T1000 (cell line): Measurements from ENCODE around the gene RANGAP1.

Experiments used
- DNase-seq: peaks from one replicate; lab custom pipeline; 2025; ENCODE audit warnings: mixed read lengths; lab: John Stamatoyannopoulos, UW

Gene RANGAP1

DNA sequence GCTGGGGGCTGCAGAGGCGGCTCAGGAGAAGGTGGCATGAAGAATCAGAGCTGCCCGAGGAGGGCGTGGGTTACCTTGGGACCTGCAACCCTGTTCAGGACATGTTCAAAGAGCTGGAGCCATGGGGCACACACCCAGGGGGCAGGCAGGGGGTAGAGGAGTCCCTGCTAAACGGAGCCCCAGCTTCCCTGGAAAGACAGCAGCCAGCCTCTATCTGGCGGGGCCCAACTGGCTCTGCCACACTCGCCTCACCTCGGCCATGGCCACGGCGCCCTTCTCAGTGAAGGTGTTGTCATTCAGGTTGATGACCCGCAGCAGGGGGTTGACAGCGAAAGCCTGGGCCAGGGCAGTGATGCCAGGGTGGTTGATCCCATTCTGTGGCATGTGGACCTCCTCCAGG, 28.3 kb downstream of the RANGAP1 start:
- no peak for DNase-seq

DNA sequence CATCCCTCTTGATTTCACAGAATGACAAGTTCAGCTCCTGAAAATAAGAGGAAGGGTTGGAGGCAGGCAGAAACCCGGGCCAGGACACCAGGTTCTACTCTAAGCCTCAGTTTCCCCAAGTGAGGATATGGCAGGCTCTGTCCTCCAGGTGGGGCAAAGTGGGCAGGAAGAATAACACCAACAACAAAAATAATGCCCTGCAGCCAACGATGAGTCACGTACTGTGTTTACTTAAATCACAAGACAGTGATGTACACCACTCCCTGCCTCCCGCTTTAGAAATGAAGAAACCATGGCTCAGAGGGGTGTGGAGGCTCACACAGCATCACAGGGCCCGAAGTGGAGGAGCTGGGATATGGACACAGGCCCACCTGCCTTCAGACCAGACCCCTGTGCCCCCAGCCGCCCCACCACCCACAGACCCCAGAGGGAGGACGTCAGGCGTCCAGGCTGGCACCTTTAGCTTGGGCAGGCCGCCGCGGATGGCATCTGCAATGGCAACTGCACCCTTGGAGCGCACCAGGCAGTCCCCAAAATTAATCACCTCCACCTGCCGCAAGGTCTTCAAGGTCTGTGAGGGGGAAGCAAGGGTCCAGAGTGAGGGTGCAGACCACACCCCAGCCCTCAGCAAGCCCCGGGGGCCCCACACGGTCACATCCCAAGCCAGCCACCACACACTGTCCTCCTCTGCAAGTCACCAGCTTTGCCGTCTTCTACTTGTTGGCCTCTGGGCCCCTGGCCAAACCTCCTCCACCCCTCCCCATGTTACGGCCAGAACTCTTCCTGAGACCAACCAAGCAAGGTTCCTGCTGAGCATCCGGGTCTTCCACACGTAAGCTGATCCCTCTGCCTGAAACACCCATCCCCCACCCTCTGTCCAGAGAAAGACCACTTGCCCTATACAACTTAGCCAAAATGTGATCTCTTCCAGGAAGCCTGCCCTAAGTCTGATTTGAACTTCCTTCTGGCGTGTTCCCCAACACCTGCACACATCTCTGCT, 29.4 kb downstream of the RANGAP1 start:
- peak; percentile 52 for DNase-seq

DNA sequence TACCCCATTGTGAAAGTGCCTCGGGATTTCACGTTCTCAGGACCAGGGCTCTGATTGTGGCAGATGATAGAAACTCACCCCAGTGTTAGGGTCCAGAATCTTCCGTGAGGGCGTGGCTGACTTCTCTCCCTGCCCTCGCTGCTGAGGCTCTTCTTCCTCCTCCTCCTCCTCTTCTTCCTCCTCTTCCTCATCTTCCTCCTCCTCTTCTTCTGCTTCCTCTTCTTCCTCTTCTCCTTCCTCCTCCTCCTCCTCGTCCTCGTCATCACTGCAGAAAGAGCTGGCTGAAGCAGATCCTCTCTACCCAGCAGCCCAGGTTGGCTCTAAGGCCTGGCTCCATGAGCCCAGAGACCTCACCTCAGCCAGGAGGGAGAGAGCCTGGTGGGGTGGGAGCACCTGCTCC, 31.8 kb downstream of the RANGAP1 start:
- no peak for DNase-seq

DNA sequence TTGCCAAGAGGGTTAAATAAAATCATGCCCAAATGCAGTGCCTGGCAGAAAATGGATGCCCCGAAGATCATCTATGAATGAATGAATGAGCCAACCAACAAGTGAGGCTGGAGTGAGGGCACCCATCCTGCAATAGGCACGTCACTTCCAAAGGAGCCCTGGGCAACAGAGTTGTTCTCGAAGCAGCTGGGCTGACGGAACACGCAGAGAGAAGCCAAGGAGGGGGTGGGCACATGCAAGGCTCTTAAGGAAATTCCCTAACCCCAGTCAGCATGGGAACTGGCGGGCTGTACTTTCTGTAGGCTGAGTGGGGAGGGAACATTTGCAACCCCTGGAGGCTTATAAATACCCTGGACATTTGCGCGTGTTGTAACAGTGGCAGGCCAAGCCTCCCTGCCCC, 33.6 kb downstream of the RANGAP1 start:
- DNase-seq = no peak

DNA sequence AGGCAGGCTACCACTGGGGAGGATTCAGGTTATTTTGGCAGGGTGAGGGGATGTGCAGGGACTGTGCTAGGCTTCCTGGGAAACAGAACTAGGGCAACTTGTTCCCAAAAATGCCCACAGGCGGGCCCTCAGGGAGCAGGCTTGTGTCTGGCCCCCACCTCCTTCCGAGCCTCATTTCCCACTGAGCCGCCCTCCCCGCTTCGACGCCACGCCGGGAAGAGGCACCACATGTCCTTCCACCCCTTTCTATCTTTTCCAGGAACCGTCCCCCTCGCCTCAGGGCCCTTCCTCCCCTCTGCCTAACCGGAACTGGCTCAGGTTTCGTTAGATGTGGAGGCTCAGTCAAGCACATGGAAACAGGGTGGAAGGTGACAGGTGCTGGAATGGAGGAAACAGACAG, 35.9 kb downstream of the RANGAP1 start:
- DNase-seq = no peak

DNA sequence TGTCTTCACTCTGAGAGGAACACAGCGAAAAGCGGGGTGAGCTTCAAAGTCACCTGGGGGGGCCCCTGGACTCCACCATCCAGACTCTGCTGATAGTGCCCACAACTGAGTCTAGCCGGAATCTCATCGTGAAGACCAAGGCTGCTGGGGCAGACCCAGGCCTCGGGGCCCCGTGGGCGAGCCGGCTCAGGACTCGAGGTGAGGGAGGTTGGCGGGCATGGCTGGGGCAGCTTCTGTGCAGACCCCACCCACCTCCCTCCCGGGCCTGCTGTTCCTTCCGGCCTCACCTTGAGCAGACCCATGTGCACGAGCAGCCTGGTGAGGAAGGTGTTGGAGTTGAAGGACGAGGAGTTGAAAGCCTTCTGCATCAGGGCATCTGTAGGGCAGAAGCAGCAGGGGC, 36.5 kb downstream of the RANGAP1 start:
- DNase-seq = no peak

DNA sequence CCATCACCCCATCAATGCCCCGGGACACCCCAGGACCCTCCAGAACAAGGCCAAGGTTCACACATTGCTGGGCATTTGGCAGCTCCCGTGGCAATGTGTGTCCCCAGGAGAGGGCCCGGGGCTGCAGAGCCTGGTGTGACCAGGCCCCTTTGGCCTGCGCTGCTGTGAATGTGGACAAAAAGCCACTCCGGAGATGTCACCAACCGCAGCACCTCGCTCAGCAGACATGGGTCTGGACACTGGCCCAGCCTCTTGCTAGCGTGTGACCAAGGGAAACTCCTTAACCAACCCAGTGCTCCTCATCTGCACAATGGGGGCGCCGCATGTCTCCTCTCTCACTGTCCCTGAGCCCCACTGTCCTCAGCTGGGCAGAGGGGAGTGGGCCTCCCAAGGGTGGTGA, 37.2 kb downstream of the RANGAP1 start:
- no peak for DNase-seq

DNA sequence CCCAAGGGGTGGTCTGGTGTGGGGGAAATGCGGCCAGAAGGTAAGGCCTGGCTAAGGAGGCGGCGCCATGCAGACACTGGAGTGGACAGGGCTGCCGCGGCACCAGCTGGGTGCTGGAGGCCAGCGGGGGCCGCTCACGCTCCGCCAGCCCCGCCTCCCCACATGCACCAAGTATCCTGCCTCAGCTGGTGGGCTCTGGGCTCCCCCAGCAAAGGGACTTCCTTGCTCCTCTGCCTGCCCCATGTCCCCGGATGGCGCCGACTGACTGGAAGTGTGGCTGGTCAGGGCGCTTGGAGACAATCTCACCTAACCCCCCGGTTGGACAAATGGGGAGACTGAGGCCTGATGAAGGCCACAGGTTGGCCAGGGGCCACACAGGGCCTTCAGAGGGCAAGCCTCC, 37.7 kb downstream of the RANGAP1 start:
- no peak for DNase-seq

DNA sequence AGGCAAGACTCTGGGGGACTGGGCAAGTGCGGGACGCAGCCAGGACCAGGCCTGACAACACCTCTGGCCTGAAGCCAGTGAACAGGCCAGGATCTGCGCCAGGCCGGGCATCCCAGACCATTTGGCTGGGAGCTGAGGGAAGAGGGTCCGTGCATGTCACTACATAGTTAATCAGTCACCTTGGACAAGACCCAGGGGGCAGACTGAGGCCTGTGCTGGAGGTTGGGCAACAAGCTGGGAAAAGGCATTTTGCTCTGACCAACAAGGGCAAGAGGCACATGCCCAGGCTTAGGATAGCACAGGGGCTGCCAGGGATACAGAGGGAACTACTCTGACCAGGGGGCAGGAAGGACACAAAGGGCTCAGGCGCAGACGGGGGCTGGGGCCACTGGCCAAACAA, 38.3 kb downstream of the RANGAP1 start:
- DNase-seq = no peak

DNA sequence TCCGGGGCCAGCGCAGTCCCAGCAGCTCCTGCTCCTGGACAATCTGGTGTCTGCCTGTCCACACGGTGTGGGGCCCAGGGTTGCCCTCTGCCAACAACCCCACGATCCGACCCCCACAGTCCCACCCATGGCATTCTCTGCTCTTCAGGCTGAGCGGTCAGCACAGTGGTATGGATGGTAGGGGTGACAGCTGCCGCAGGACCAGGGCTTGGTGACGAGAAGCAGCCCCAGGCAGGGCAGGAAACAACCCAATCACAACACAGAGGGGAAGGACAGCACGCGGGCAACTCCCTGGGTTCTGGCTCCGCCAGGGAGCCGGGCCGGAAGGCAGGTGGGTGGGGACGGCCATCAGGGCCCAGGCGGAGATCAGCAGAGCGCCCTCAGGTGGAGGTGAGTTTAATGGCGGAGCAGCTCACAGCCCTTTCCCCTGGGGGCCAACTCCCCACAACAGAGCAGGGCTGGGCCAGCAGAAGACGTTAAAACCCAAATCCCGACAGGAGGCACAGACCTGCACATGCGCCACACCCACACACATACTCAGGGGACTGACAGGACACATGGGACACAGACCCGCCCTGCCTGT, 40.0 kb downstream of the RANGAP1 start:
- DNase-seq = no peak

DNA sequence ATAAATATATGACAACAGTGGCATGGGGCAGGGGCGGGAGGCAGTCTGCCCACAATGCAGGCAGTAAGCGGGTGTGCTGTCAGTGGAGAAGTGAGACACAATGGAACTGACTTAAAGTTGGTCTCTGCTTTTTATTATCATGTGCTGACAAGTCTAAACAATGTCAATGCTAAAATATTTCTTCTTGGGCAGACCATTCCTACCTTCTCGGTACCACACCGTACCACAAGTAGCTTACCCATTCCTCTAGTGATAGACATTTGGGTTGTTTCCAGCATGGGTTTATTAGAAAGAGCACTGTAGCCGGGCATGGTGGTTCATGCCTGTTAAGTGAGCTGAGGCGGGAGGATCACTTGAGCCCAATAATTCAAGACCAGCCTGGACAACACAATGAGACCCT, 42.6 kb downstream of the RANGAP1 start:
- no peak for DNase-seq

DNA sequence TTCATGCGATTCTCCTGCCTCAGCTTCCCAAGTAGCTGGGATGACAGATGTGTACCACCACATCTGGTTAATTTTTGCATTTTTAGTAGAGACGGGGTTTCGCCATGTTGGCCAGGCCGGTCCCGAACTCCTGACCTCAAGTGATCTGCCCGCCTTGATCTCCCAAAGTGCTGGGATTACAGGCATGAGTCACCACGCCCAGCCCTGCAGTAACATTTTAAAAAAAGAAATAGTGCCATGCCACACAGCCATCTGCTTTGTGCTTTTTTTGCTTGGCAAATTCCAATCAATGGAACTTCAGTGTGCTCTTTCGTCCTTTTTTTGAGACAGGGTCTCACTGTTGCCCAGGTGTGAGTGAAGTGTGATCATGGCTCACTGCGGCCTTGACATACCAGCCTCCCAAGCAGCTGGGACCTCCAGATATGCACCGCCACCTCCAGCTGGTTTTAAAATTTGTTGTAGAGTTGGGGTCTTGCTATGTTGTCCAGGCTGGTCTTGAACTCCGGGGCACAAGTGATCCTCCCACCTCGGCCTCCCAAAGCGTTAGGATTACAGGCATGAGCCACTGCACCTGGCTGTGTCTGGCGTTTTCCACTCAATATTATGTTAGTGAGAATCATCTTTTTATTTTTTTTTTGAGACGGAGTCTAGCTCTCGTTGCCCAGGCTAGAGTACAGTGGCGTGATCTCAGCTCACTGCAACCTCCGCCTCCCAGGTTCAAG, 43.4 kb downstream of the RANGAP1 start:
- DNase-seq = no peak

DNA sequence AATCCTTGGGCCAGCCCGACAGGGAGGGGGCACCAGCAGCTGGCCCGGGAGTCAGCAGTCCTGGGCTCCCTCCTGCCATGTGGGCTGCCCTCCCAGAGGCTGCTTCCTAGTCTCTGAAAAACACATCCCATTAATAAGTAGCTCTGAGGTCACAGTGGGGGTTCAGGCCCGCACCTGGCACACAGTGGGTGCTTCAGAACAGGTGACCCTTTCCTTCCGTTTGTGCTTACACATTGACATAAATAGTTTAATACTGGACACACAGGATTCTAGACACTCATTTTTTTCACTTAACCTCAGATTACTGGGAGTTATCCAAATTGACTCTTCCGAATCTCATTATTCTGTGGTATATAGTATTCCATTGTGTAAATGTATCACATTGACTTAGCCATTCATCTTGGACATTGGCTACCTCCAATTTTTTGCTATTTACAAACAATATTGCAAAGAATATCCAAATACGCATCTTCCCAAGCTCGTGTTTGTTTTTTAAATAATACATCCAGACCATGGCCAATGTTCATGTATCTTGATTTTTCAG, 44.8 kb downstream of the RANGAP1 start:
- no peak for DNase-seq

DNA sequence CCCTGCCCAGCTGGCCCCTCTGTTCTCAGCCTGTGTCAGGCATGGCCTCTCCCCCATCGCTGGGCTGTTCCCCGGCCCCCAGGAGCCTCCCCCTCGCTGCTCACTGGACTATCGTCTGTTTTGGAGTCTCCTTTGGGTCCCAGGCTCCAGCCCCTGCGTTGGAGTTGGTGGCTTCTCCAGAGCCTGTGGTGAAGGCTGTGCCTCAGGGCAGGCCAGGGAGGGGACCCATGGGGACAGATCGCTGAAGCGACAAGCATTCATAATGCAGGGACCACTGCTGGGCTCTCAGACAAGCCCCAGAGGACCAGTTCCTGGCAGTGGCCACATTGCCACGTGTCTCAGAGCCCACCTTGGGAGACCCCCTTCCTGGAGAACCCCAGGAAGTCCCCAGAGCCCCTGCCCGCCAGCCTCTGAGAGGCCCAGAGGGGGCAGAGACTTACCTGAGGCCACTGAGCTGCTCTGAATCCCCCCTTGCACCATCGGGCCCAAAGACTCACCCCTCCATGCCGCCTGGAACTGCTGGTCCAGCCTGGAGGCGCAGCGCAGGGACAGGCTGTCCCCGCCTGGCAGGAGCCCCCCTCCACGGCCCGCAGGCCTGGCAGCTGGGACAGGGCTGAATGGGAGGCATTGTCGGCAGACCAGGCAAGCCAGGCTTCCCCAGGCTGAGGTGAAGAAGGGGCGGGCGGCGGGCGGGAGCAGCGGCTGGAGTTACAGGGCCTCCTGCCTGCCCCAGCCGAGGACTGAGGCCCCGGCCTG, 45.4 kb downstream of the RANGAP1 start, which contains the start of gene CHADL:
Gene CHADL (minus strand): TSS at position 555 of the 756 bp plus-strand sequence. CDS start 50 bp downstream, at position 505.
- DNase-seq = no peak

DNA sequence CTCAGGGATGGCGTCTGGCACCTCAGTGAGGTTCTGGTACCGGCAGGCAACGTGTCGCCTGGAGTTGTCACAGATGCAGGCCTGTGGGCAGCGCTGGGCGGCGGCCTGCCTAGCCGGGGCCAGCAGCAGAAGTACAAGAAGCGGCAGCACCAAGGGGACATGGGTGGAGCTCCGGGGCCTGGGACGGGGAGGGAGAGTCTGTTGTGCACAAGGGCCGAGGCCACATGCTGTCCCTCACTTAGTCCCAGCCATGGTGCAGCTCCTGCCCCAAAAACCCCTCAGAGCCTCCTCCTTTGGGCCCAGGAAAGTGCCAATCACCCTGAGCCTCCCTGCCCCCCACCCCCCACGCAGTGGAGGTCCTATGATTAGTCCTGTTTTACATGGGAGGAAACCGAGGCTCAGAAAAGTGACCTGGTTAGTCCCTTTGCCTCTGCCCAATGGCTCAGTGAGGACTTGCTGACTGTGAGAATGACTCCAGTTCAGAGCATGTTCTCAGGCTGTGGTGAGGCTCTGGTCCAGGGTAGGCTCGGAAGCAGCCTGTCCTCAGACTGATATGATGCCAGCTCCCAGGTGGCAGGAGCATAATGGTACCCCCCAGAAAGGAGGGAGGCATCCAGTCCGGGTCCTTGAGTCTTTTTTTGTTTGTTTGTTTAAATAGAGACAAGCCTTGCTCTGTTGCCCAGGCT, 46.4 kb downstream of the RANGAP1 start:
- DNase-seq = no peak

DNA sequence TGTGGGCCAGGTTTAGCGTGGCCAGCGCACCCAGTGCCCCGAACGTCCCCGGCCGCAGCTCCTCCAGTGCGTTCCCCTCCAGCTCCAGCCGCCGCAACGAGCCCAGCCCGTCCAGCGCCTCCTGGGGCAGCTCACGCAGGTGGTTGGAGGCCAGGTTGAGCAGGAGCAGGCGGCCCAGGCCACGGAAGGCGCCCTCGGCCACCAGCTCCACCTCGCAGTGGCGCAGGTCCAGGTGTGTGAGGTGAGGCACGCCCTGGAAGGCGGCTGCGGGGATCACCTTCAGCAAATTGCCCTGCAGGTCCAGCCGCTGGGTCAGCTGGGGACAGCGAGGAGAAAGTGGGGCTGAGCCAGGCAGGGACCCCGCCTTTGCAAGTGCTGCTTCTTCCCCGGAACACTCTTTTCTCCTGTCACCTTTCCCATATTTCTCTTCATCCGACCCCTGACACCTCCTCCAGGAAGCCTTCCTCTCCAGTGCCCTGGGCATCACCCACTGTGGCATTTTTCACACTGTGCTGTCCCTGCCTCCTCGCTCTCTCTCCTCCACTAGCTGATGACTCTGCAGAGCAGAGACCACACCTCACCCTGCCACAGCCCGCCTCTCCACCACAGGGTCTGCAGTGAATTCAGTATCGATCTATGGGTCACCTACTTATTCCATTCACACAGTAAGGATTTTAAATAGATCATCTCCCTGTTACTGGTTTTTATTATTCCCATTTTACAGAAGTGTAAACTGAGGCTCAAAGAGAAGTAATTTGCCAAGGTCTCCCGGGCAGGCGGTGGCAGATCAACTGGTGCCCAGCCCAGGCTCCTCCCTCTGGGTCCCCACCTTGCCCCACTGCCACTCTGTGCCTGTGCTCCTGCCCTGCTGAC, 47.2 kb downstream of the RANGAP1 start:
- no peak for DNase-seq

DNA sequence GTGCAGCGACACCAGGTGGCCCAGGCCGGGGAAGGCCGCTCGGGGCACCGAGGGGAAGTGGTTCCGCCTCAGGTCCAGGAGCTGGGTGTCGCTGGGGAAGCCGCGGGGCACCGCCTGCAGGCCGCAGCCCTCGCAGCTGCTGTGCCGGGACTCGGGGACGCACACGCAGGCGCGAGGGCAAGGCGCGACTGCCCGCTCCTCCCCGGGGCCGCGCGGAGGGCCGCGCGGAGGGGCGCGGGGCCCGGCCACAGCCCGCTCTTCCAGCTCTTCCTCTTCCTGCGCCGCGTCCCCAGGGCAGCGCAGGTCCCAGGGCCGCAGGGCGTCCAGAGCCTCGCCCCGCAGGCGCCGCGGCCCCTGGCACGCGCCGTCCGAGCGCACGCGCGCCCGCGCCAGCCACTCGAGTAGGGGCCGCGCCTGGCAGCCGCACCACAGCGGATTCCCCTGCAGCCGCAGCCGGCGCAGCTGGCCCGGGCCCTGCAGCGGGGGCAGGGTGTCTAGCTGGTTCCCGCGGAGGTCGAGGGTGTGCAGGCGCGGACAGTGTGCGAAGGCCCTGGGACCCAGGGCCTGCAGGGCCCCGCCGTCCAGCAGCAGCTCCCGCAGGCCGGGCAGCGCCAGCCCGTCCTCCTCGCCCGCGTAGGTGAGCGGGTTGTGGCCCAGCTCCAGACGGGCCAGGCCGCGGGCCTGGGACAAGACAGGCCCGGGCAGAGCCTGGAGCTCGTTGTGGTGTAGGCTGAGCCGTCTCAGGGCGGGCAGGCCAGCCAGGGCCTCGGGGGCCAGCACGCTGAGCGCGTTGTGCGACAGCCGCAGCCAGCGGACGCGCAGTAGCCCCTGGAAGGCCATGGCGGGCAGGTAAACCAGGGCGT, 48.0 kb downstream of the RANGAP1 start:
- DNase-seq = no peak

DNA sequence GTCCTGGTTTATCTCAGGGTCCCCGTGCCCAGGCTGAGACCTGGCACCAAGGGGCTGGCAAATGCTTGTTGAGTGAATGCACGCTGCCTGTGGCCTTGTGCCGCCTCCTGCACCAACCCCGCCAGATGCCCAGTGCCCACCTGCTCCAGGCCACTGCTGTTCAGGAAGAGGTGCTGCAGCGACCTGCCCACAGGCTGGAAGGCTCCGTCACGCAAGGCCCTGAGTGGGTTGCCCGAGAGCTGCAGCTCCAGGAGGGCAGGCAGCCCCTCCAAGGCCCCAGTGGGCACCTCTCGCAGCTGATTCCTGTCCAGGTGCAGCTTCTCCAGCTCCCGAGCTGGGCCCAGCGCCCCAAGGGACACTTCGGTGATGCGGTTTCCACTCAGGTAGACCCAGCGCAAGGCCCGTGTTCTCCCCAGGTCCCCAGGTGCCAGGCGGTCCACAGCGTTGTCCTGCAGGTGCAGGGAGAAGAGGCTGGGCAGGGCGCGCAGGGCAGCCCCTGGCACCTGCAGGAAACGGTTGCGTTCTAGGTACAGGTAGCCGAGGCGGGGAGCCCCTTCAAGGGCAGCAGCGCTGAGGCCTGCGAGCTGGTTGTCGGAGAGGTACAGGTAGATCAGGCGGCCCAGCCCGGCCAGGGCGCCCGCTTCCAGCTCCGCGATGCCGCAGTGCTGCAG, 48.8 kb downstream of the RANGAP1 start:
- DNase-seq = no peak
